Esophagus (tissue), 2 donors: ENCODE data around the gene ANXA3. TPM values are rescaled to one million over a fixed set of nuclear protein-coding genes. Genes with fewer than 3 reads are reported as not detected.
"Not testable (repeated sequence)": the region's sequence is repeated elsewhere in the genome, so short reads cannot be mapped to it uniquely, and the experiment has no call there.

ENCODE experiments used
- H3K27ac ChIP-seq, 2 donors: one replicate each; pipeline ENCODE4 v1.5.1; 2013; ENCODE audit warnings: low read depth in 2 of 2, mild to moderate bottlenecking in 2 of 2, inconsistent platforms in 1 of 2, low read length in 1 of 2, moderate library complexity in 1 of 2
- H3K27me3 ChIP-seq, 2 donors: one replicate each; pipeline ENCODE4 v1.6.1; 2013; ENCODE audit warnings: low read length in 2 of 2, control low read depth in 1 of 2, mild to moderate bottlenecking in 1 of 2; ENCODE audit not compliant: insufficient read depth in 2 of 2, control insufficient read depth in 1 of 2
- H3K36me3 ChIP-seq, 2 donors: one replicate each; pipeline ENCODE4 v1.6.1; 2013; ENCODE audit warnings: low read length in 1 of 2; ENCODE audit not compliant: control insufficient read depth in 2 of 2, insufficient read depth in 2 of 2
- H3K4me1 ChIP-seq, 2 donors: one replicate each; pipeline ENCODE4 v1.6.1; 2013; ENCODE audit warnings: low read length in 1 of 2; ENCODE audit not compliant: control insufficient read depth in 2 of 2, insufficient read depth in 2 of 2
- H3K4me3 ChIP-seq, 2 donors: one replicate each; pipeline ENCODE4 v1.5.1; 2013; ENCODE audit warnings: low read length in 2 of 2, mild to moderate bottlenecking in 2 of 2, low read depth in 1 of 2, moderate library complexity in 1 of 2
- H3K9me3 ChIP-seq, 2 donors: one replicate each; pipeline ENCODE4 v1.6.1; 2013; ENCODE audit warnings: mild to moderate bottlenecking in 2 of 2, low read depth in 1 of 2, low read length in 1 of 2, moderate library complexity in 1 of 2; ENCODE audit not compliant: control insufficient read depth in 2 of 2, insufficient read depth in 1 of 2
- WGBS, 2 donors: extraction: QIAGEN DNeasy Blood & Tissue Kit; methylation state at CpG; one replicate each; pipeline ENCODE4 v1.1.7; 2013; 5-methylcytosine and 5-hydroxymethylcytosine counted together
- polyA plus RNA-seq, 2 donors: library from polyadenylated mRNA; stranded (reverse); fragments of 200-250 nt; gene quantifications; one replicate each; pipeline ENCODE4 v1.2.3, GENCODE V29; 2013
- donor health status: healthy with polysubstance abuse.
- donor health status: Bipolar disorder and iron deficiency.

Gene ANXA3
- polyA plus RNA-seq, 2 donors: 80.6 to 140 TPM

GRCh38 chr4:78588894-78589545 is 37.5 kb downstream of the ANXA3 start:
- Histone ChIP-seq H3K27me3 (no peaks in the 10 kb centered on the region), H3K4me1 (peaks cover 0 to 3% of the 10 kb centered on the region in 2 donors), H3K9me3 (no peaks in the 10 kb centered on the region), H3K27ac (no peak overlapping the region), H3K4me3 (no peak overlapping the region), H3K36me3 (no peaks in the 10 kb centered on the region)
- 60 to 65% methylated on average over 4 of the region's 4 CpGs for WGBS, 2 donors

- WGBS, 2 donors: 59 to 64% methylated on average over 2 of the region's 2 CpGs
- Histone ChIP-seq H3K4me3 (no peak overlapping the region), H3K9me3 (no peaks in the 10 kb centered on the region), H3K27me3 (no peaks in the 10 kb centered on the region), H3K36me3 (no peaks in the 10 kb centered on the region), H3K27ac (no peak overlapping the region), H3K4me1 (peaks cover 0 to 3% of the 10 kb centered on the region in 2 donors)
Measured at GRCh38 chr4:78591404-78591803, 39.8 kb downstream of the ANXA3 start.

GRCh38 chr4:78592088-78592783 is 40.7 kb downstream of the ANXA3 start:
- H3K27me3 ChIP-seq: no peaks in the 10 kb centered on the region
- no peak overlapping the region for H3K4me3 ChIP-seq
- WGBS, 2 donors: 49 to 52% methylated on average over 3 of the region's 3 CpGs
- H3K27ac ChIP-seq: peak overlapping the region; percentile 67 to 71
- H3K36me3 ChIP-seq: no peaks in the 10 kb centered on the region
- no peaks in the 10 kb centered on the region for H3K9me3 ChIP-seq
- H3K4me1 ChIP-seq: peaks cover 0 to 3% of the 10 kb centered on the region in 2 donors

GRCh38 chr4:78596111-78596742 is 44.7 kb downstream of the ANXA3 start:
- H3K27me3 ChIP-seq: no peaks in the 10 kb centered on the region
- H3K36me3 ChIP-seq: no peaks in the 10 kb centered on the region
- no peaks in the 10 kb centered on the region for H3K4me1 ChIP-seq
- no peaks in the 10 kb centered on the region for H3K9me3 ChIP-seq
- WGBS, 2 donors: 71 to 88% methylated on average over 3 of the region's 3 CpGs
- H3K4me3 ChIP-seq: no peak overlapping the region
- no peak overlapping the region for H3K27ac ChIP-seq

- not testable (repeated sequence) for H3K4me3 ChIP-seq, H3K9me3 ChIP-seq, H3K4me1 ChIP-seq, H3K27me3 ChIP-seq, H3K27ac ChIP-seq, H3K36me3 ChIP-seq
- 88 to 89% methylated on average over 10 of the region's 10 CpGs for WGBS, 2 donors
Measured at GRCh38 chr4:78598431-78598830, 46.9 kb downstream of the ANXA3 start.

- H3K4me3 ChIP-seq: no peak overlapping the region
- peaks cover 0 to 3% of the 10 kb centered on the region in 2 donors for H3K36me3 ChIP-seq
- no peaks in the 10 kb centered on the region for H3K27me3 ChIP-seq
- H3K9me3 ChIP-seq: no peaks in the 10 kb centered on the region
- H3K4me1 ChIP-seq: no peaks in the 10 kb centered on the region
- WGBS, 2 donors: 69 to 79% methylated on average over 4 of the region's 4 CpGs
- peak overlapping the region in 1 of 2 donors; percentile 31 for H3K27ac ChIP-seq
Measured at GRCh38 chr4:78599147-78599546, 47.6 kb downstream of the ANXA3 start.

- H3K36me3 ChIP-seq: peaks cover 0 to 3% of the 10 kb centered on the region in 2 donors
- no peak overlapping the region for H3K4me3 ChIP-seq
- WGBS, 2 donors: 74 to 78% methylated on average over 2 of the region's 2 CpGs
- no peaks in the 10 kb centered on the region for H3K9me3 ChIP-seq
- no peak overlapping the region for H3K27ac ChIP-seq
- H3K4me1 ChIP-seq: no peaks in the 10 kb centered on the region
- no peaks in the 10 kb centered on the region for H3K27me3 ChIP-seq
Measured at GRCh38 chr4:78599931-78600375, 48.4 kb downstream of the ANXA3 start.

- H3K4me1 ChIP-seq: no peaks in the 10 kb centered on the region
- no peaks in the 10 kb centered on the region for H3K27me3 ChIP-seq
- H3K27ac ChIP-seq: no peak overlapping the region
- H3K4me3 ChIP-seq: no peak overlapping the region
- H3K9me3 ChIP-seq: no peaks in the 10 kb centered on the region
- peaks cover 0 to 7% of the 10 kb centered on the region in 2 donors for H3K36me3 ChIP-seq
- WGBS, 2 donors: 52 to 57% methylated on average over 7 of the region's 7 CpGs
Measured at GRCh38 chr4:78601013-78601412, 49.4 kb downstream of the ANXA3 start.

- 73 to 88% methylated on average over 3 of the region's 3 CpGs for WGBS, 2 donors
- Histone ChIP-seq H3K36me3 (peaks cover 0 to 12% of the 10 kb centered on the region in 2 donors), H3K27ac (no peak overlapping the region), H3K4me1 (no peaks in the 10 kb centered on the region), H3K4me3 (no peak overlapping the region), H3K9me3 (no peaks in the 10 kb centered on the region), H3K27me3 (no peaks in the 10 kb centered on the region)
Measured at GRCh38 chr4:78602334-78602733, 50.8 kb downstream of the ANXA3 start.
